ENCODE measurements around the gene TTLL5.

GRCh38 chr14:75625034-75625433 lies 36.0 kb upstream of the TTLL5 start:
- TF ChIP-seq USF2 (IDR thresholded peaks at IDR 0.05; ENCODE audit: low read depth, low read length) = no peak
- no peak for TF ChIP-seq CTCF (conservative IDR thresholded peaks at IDR 0.05; ENCODE audit: low read depth, low read length)
- TF ChIP-seq RAD21 (IDR thresholded peaks at IDR 0.05; ENCODE audit: low read length) = no peak
- no peak for TF ChIP-seq POLR2A (IDR thresholded peaks at IDR 0.05; ENCODE audit: low read depth, low read length)
- no peak for TF ChIP-seq ELK1 (IDR thresholded peaks at IDR 0.05; ENCODE audit: borderline replicate concordance, low read depth, low read length)
- TF ChIP-seq MAFK (IDR thresholded peaks at IDR 0.05; ENCODE audit: low read depth, low read length) = no peak
- no peak for TF ChIP-seq BHLHE40 (IDR thresholded peaks at IDR 0.05; ENCODE audit: low read depth, low read length)
- TF ChIP-seq CEBPB (IDR thresholded peaks at IDR 0.05; ENCODE audit: low read depth, low read length) = no peak
- no peak for TF ChIP-seq RCOR1 (IDR thresholded peaks at IDR 0.05; ENCODE audit: insufficient replicate concordance, low read length)
